ENCODE data around the gene MGAT2.

The MGAT2 gene

DNA sequence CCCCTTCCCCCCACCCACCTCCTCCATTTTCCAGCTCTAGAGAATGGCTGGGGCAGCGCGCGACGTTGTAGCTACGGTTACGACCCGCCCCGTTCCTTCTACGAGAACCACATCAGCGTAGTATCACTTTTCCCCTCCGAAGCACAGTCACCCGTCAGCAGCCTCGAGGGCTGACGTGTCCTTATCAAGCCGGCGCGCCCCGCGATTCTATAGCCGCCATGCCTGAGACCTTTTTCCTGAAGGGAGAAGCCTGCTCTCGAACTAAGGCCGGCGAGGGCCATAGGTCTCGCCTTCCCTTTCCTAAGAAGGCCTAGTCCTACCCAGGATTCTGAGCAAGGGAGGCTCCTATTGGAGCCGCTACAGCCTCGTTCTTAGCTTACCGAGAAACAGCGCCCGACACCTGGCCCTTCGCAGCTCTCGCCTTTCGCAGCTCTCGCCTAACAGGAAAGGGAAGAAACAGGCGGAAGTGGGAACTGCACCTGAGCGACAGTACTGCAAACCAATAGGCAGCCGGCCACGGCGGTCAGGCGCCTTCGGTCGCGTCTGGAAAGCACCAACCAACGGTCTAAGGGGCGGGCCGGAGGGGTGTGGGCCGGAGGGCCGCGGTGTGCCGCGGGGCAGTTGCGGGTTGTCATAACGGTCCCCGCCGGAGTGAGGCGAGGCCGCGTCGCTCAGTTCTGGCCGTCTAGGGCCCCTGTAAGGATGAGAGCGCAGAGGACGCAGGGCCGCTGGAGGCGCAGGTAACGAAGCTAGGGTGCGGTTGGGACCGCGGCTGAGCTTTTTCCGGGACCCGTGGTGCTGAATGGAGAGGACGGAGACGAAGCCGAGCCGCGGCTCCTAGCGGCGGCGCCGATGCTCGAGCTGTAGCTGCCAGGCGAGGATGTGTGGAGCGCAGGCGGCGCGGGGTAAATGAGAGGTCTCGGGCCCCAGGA lies at the start of gene MGAT2, which contains the start of gene RPL36AL:
Gene MGAT2, plus strand, starts transcription at position 618 of the 932 bp plus-strand sequence. CDS start 470 bp downstream, outside the sequence.
Gene RPL36AL, minus strand, starts transcription at position 445 of the 932 bp plus-strand sequence. CDS start 1,522 bp downstream, outside the sequence.
- DNase-seq (ENCODE audit: low read depth) = peak; percentile 99
- H3K4me3 ChIP-seq (ENCODE audit: control insufficient read depth, low read depth, low read length) = peak within 1 kb of the TSS; percentile 97
- TF ChIP-seq, protein P1, sequence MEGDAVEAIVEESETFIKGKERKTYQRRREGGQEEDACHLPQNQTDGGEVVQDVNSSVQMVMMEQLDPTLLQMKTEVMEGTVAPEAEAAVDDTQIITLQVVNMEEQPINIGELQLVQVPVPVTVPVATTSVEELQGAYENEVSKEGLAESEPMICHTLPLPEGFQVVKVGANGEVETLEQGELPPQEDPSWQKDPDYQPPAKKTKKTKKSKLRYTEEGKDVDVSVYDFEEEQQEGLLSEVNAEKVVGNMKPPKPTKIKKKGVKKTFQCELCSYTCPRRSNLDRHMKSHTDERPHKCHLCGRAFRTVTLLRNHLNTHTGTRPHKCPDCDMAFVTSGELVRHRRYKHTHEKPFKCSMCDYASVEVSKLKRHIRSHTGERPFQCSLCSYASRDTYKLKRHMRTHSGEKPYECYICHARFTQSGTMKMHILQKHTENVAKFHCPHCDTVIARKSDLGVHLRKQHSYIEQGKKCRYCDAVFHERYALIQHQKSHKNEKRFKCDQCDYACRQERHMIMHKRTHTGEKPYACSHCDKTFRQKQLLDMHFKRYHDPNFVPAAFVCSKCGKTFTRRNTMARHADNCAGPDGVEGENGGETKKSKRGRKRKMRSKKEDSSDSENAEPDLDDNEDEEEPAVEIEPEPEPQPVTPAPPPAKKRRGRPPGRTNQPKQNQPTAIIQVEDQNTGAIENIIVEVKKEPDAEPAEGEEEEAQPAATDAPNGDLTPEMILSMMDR (conservative IDR thresholded peaks at IDR 0.05; ENCODE audit: control insufficient read depth, insufficient read depth, low read depth, low read length) = peak; percentile 5

DNA sequence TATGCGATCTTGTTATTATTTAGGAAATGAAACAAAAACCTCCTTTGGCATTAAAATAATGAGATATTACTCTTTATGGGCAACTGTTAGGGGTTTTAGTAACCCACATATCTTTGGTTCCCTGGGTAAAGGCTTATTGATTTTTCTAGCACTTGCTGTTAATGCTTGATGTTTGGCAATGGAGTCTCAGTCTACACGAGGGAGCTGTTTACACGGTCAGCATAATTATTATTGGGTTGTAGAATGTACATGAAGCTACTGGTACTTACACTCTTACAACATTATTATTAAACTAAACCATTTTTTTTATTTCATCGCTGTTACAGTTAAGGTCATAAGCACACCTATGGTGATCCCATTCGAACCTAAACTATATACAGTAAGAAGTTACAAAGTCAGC lies 46.6 kb upstream of the MGAT2 start:
- H3K4me3 ChIP-seq (ENCODE audit: control insufficient read depth, low read depth, low read length) = no peak overlapping the region
- no peak for DNase-seq (ENCODE audit: low read depth)
- TF ChIP-seq, protein P1 (conservative IDR thresholded peaks at IDR 0.05; ENCODE audit: control insufficient read depth, insufficient read depth, low read depth, low read length) = no peak

- H3K4me3 ChIP-seq (ENCODE audit: control insufficient read depth, low read depth, low read length) = no peak overlapping the region
- DNase-seq (ENCODE audit: low read depth) = no peak
- TF ChIP-seq, protein P1 (conservative IDR thresholded peaks at IDR 0.05; ENCODE audit: control insufficient read depth, insufficient read depth, low read depth, low read length) = no peak
Measured at GRCh38 chr14:49578141-49578540, 42.5 kb upstream of the MGAT2 start.

DNA sequence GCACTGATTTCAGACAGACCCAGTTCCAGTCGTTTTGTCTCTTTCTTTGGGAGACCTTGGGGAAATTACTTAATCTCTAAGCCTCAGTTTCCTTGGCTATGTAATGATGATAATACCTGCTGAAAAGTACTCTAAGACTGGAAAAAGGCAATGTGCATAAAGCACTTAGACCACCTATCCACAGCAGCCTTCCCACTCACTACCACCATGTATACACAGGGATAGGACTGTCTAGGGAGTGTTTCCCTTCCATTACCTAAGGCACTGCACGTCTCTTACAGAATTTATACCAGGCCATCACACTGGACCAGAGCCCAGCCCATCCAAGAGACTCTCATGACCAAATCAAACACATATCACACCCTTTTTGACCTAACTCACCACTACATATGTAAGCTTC lies 40.8 kb upstream of the MGAT2 start:
- H3K4me3 ChIP-seq (ENCODE audit: control insufficient read depth, low read depth, low read length) = no peak overlapping the region
- TF ChIP-seq, protein P1 (conservative IDR thresholded peaks at IDR 0.05; ENCODE audit: control insufficient read depth, insufficient read depth, low read depth, low read length) = no peak
- no peak for DNase-seq (ENCODE audit: low read depth)

- DNase-seq (ENCODE audit: low read depth) = no peak
- TF ChIP-seq, protein P1 (conservative IDR thresholded peaks at IDR 0.05; ENCODE audit: control insufficient read depth, insufficient read depth, low read depth, low read length) = no peak
- no peak overlapping the region for H3K4me3 ChIP-seq (ENCODE audit: control insufficient read depth, low read depth, low read length)
Measured at GRCh38 chr14:49581209-49582112, 39.1 kb upstream of the MGAT2 start.
